GM19467 (cell line): ENCODE measurements around the gene CLCA2.

Experiments
- ATAC-seq: cut with Tn5 transposase; IDR thresholded peaks from one replicate; pipeline ENCODE4 v1.9.1; 2021; ENCODE audit warnings: mild to moderate bottlenecking, moderate library complexity; ENCODE audit not compliant: unreplicated experiment

Gene CLCA2

GRCh38 chr1:86423873-86424272 lies at the start of gene CLCA2:
Gene CLCA2, plus strand, starts transcription at chr1:86424171. Its CDS starts 77 bp downstream, at chr1:86424248.
- ATAC-seq, result no peak

- no peak for ATAC-seq
These were observed 48.3 kb upstream of the CLCA2 start for GRCh38 chr1:86375688-86376087.

- no peak for ATAC-seq
These were observed 46.6 kb upstream of the CLCA2 start for GRCh38 chr1:86377341-86377740.

- ATAC-seq, result no peak
These were observed 45.2 kb upstream of the CLCA2 start for GRCh38 chr1:86378813-86379212.

GRCh38 chr1:86380257-86380861 lies 43.6 kb upstream of the CLCA2 start:
- peak; percentile 59 for ATAC-seq

GRCh38 chr1:86381223-86381622 lies 42.7 kb upstream of the CLCA2 start:
- no peak for ATAC-seq

GRCh38 chr1:86382878-86383277 lies 41.1 kb upstream of the CLCA2 start:
- ATAC-seq, result no peak

- no peak for ATAC-seq
These were observed 35.9 kb upstream of the CLCA2 start for GRCh38 chr1:86387916-86388627.

- no peak for ATAC-seq
These were observed 35.2 kb upstream of the CLCA2 start for GRCh38 chr1:86388777-86389176.

GRCh38 chr1:86389307-86389706 lies 34.7 kb upstream of the CLCA2 start:
- peak; percentile 75 for ATAC-seq

GRCh38 chr1:86394416-86394815 lies 29.6 kb upstream of the CLCA2 start:
- no peak for ATAC-seq

GRCh38 chr1:86395751-86396497 lies 28.0 kb upstream of the CLCA2 start, which contains the start of gene ODF2L:
Gene ODF2L, minus strand, starts transcription at chr1:86396323. Its CDS starts 9,296 bp downstream, at chr1:86387027.
- peak; percentile 100 for ATAC-seq

GRCh38 chr1:86396498-86396890 lies 27.5 kb upstream of the CLCA2 start:
- peak; percentile 9 for ATAC-seq

GRCh38 chr1:86409416-86410021 lies 14.5 kb upstream of the CLCA2 start:
- no peak for ATAC-seq

- ATAC-seq, result no peak
These were observed 13.1 kb upstream of the CLCA2 start for GRCh38 chr1:86410879-86411278.

GRCh38 chr1:86416343-86416742 lies 7.6 kb upstream of the CLCA2 start:
- ATAC-seq, result no peak

GRCh38 chr1:86419277-86419903 lies 4.6 kb upstream of the CLCA2 start:
- peak; percentile 87 for ATAC-seq

- no peak for ATAC-seq
These were observed 2.2 kb upstream of the CLCA2 start for GRCh38 chr1:86421601-86422280.

GRCh38 chr1:86423473-86423872 lies 498 bp upstream of the CLCA2 start:
- ATAC-seq, result no peak

GRCh38 chr1:86429122-86429725 lies 5.3 kb downstream of the CLCA2 start:
- no peak for ATAC-seq
